OCI-LY3 (cell line): ENCODE measurements around the gene MLXIPL.

ENCODE experiments used
- CTCF ChIP-seq: fragments of 200-600, 300-600 bp; sonication (generic); IDR thresholded peaks from 2 replicates; pipeline ENCODE4 v1.5.1; 2014; ENCODE audit warnings: antibody characterized with exemption, low read length, low read depth
- EZH2phosphoT487 ChIP-seq: fragments of 200-600 bp; shearing (Covaris generic); IDR thresholded peaks from 2 replicates; pipeline ENCODE4 v1.6.1; 2018; ENCODE audit warnings: antibody characterized with exemption, mixed run types, low read depth

- TF ChIP-seq CTCF (no peak), EZH2phosphoT487 (no peak)
Measured at GRCh38 chr7:73570521-73570920, 53.8 kb downstream of the MLXIPL start.
